KG1 (cell line): Measurements from ENCODE around the gene CDX1.

ENCODE experiments used
- DNase-seq: peaks from one replicate; lab custom pipeline; 2025; lab: John Stamatoyannopoulos, UW

The CDX1 gene

GRCh38 chr5:150163547-150164059, 3.0 kb upstream of the CDX1 start:
- no peak for DNase-seq

GRCh38 chr5:150164211-150164980, 2.2 kb upstream of the CDX1 start:
- no peak for DNase-seq

- DNase-seq: no peak
Measured at GRCh38 chr5:150166037-150166649, 435 bp upstream of the CDX1 start.

GRCh38 chr5:150167512-150167850, 903 bp downstream of the CDX1 start:
- DNase-seq: no peak

- DNase-seq: no peak
Measured at GRCh38 chr5:150167908-150168307, 1.3 kb downstream of the CDX1 start.

DNA sequence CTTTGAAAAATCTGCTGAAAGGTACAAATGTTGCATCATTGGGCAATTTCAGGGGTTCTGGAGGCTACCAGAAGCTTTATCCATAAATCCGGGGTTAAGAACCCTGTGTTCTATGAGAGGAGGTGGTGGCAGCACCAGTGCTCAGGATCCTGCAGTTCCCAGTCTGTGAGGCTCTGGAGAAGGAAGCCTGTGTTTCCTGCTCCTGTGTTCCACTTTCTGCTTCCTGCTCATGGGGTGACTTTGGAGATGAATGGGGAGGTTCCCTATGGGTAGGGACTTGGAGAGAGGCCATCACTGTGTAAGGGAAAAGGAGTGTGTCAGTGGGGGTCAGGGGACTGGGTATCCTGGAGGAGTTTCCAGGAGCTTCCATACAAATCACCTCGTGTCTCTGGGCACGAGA, 2.3 kb downstream of the CDX1 start:
- DNase-seq: no peak

DNA sequence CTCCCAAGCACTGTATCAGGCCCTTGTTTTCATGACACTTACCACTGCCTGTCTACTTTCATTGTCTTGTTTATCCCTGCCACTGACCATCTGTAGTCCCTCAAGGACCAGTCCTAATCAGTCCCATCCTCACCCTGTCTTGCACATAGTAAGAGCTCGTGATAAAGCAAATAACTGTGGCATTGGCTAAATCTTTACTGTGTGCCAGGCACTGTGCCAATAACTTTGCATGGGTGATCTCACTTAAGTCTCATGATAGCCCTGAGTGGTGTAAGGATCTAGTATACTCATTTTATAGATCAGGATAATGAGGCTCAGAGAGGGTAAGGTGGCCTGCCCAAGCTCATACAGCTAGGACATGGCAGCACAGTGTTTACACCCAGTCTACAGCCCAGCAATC, 5.6 kb downstream of the CDX1 start:
- DNase-seq: no peak

DNA sequence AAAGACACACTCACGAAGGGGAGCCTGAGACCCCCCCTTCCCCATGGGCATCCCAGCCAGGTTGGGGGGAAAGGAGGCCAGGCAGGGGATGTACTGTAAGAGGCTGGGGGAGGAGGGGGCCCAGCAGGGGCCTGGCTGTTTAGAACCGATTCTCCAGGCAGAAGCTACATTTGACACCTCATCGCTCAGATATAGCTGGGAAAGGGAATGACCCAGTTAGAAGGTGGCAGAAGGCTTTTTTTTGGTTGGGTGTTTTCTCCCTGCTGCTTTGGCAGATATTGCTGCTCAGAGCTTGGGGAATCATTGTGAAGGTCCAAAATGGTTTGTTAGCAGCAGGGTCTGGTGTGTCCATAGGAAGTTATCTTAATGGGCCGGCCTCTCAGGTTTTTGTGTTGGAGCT, 6.0 kb downstream of the CDX1 start:
- no peak for DNase-seq

DNA sequence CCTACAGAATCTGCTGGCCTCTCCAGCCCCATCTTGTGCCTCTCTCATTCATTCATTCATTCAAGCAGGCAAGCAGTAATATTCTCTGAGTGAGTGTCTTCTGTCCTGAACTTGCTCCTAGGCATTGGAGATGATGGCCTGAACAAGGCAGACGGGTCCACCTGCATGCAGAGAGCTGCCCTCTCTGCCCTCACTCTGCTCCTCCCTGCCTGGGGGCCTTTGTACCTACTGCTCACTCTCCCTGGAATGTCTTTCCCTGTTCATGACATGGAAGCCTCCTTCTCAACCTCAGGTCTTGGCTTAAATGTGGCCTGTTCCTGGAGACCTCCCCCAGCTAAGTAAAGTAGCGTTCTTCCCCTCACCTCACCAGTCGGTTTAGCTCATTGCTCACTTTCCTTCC, 6.6 kb downstream of the CDX1 start:
- no peak for DNase-seq

DNA sequence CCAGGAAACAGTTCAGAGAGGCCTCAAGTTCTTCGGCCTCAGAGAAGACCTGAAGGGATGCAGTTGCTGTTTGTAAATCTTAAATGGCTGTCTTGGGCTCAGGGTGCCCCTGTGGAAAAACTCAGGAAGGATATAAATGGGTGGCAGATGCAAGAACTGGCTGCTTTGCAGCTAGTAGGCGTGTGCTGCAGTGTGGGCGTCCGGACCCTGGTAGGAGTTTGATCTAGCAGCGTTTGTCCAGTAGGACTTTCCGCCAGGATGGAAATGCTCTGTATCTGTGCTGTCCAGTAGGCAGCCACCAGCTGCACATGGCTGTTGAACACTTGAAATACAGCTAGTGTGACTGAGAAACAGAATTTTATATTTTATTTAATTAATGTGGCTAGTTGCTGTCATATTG, 7.7 kb downstream of the CDX1 start:
- no peak for DNase-seq

GRCh38 chr5:150175076-150175475, 8.5 kb downstream of the CDX1 start:
- no peak for DNase-seq

GRCh38 chr5:150175536-150175935, 9.0 kb downstream of the CDX1 start:
- no peak for DNase-seq

GRCh38 chr5:150176745-150177477, 10.3 kb downstream of the CDX1 start:
- no peak for DNase-seq

- no peak for DNase-seq
Measured at GRCh38 chr5:150177721-150178120, 11.1 kb downstream of the CDX1 start.

DNA sequence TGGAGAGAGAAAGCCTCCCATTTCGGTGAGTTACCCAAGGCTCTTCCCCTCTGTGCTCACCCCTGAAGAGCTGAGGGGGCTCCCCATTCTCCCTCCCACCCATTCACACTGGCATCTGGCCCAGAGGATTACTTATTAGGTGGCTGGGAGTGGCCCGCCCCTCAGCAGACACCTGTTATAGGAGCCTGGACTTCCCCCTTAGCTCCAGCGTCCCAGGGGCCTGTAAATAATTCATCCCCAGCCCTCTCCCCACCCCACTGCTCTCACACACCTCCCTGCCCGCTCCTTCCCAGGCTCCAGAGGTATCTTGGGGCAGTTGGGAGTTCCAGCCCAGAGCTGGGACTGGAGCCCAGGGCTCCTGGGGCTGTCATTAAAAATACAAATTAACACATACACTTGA, 11.7 kb downstream of the CDX1 start:
- DNase-seq: no peak

DNA sequence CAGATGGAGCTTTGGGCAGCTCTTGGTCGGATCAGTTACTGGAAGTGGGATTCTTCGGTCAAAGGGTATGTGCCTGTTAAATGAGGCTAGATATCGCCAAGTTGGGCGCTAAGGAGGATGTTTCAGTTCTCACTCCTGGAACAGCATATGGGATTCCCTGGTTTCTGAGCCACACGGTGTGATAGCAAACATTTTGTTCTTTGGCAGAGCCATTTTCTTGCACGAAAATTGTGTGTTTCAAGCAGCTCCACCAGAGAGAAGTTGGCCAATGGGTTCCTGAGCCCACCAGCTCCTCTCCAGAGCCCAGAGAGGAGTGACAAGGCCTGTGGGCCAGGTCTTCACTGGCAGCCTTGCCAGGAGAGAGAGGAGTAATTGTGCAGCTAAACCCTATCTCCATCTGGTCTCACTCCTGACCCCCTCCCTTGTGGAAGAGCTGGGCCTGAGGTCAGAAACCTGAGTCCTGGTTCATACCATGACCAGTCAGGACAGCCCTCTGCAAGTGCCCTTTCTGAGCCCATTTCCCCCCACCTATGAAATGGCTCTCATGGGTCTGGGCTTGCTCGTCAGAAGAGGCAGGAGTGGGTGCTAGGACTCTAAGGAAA, 12.5 kb downstream of the CDX1 start:
- no peak for DNase-seq

- no peak for DNase-seq
Measured at GRCh38 chr5:150180241-150181026, 13.9 kb downstream of the CDX1 start.

GRCh38 chr5:150181027-150181426, 14.4 kb downstream of the CDX1 start:
- DNase-seq: no peak

GRCh38 chr5:150181766-150182545, 15.4 kb downstream of the CDX1 start:
- DNase-seq: no peak

DNA sequence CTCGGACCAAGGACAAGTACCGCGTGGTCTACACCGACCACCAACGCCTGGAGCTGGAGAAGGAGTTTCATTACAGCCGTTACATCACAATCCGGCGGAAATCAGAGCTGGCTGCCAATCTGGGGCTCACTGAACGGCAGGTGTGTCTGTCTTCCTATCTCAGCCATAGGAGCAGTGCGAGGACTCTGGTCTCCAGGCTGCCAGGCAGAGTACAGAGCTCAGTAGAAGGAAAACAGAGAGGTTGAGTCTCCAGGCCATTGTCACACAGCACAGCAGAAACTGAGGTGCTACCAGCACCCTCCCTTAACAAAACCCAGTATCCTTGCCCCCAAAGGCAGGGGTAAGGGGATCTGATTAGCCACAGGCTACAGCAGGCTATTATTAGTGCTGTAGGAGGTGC, 16.2 kb downstream of the CDX1 start:
- no peak for DNase-seq

DNA sequence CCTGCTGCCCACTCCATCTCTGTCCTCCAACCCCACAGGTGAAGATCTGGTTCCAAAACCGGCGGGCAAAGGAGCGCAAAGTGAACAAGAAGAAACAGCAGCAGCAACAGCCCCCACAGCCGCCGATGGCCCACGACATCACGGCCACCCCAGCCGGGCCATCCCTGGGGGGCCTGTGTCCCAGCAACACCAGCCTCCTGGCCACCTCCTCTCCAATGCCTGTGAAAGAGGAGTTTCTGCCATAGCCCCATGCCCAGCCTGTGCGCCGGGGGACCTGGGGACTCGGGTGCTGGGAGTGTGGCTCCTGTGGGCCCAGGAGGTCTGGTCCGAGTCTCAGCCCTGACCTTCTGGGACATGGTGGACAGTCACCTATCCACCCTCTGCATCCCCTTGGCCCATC, 16.9 kb downstream of the CDX1 start:
- DNase-seq: no peak
